ENCODE measurements around the gene PCDHB4.

DNA sequence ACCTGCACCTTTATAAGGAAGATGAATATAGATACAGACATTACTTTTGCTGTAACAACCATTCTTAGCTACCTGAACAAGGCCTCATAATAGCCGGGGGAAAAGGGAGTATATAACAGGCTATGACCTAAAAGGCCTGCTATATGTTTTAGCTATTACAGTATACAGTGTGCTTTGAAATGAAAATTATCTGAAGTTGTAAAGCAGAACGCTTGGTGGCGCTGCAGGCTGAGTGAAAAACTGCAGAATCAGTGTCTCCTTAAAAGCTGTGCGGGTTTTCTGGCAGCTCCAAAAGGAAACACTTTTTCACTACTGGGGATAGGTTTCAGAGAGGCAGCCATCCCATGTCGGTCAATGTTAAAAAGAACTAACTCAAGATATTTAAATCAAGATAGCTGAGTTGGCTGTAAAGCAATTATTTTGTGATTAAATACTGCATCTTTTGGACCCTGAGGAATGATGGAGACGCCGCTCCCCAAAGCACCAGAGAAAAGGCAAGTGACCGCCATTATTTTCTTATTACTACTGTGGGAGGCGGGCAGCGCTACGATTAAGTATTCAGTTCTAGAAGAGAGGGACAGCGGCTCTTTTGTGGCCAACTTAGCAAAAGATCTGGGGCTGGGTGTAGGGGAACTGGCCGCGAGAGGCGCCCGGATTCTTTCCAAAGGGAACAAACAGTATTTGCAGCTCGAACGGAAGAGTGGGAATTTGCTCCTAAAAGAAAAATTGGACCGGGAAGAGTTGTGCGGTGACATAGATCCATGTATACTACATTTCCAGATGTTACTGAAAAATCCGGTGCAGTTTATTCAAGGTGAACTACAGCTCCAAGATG, 34.1 kb downstream of the PCDHB4 start:
- TF ChIP-seq, protein P1, sequence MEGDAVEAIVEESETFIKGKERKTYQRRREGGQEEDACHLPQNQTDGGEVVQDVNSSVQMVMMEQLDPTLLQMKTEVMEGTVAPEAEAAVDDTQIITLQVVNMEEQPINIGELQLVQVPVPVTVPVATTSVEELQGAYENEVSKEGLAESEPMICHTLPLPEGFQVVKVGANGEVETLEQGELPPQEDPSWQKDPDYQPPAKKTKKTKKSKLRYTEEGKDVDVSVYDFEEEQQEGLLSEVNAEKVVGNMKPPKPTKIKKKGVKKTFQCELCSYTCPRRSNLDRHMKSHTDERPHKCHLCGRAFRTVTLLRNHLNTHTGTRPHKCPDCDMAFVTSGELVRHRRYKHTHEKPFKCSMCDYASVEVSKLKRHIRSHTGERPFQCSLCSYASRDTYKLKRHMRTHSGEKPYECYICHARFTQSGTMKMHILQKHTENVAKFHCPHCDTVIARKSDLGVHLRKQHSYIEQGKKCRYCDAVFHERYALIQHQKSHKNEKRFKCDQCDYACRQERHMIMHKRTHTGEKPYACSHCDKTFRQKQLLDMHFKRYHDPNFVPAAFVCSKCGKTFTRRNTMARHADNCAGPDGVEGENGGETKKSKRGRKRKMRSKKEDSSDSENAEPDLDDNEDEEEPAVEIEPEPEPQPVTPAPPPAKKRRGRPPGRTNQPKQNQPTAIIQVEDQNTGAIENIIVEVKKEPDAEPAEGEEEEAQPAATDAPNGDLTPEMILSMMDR (IDR thresholded peaks at IDR 0.05), result no peak
- TF ChIP-seq POLR2A (IDR thresholded peaks at IDR 0.05), result no peak

All from adrenal gland (tissue), 5 donors.